ENCODE results near the gene L3MBTL1. TPM values are rescaled to one million over a fixed set of nuclear protein-coding genes. Genes with fewer than 3 reads are reported as not detected.

L3MBTL1 gene
- total and polyA plus RNA-seq, 2 donors (not counting 3 experiments of a cell fraction or from before 2014, with no cell fraction given), result 5.2 to 8.2 TPM

DNA sequence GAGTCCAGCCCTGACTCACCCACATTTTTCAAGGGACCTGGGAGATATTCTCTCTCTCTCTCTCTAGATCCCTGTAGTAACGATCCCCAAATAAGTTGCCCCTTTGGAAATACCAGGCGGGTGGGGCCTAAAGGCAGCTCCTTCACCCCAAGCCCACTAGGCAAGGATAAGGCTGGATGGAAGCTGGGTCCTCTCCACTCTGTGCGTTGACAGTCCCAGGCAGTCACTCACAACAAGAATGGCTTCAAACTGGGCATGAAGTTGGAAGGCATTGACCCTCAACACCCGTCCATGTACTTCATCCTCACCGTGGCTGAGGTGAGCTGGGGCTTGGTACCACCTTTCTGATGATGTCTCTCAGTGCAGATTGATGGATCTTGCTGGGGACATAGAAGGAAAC is 21.6 kb downstream of the L3MBTL1 start:
- Histone ChIP-seq H4K20me1 (replicated peaks; ENCODE audit: control insufficient read depth, extremely low read depth, insufficient read depth, low read length) (no peaks in the 10 kb centered on the region), H3K36me3 (ENCODE audit: control insufficient read depth in 2 of 2, extremely low read depth in 1 of 2, insufficient read depth in 2 of 2, low read length in 2 of 2) (no peaks in the 10 kb centered on the region), H3K9me3 (replicated peaks; ENCODE audit: control insufficient read depth, insufficient read depth, low read length) (no peaks in the 10 kb centered on the region), H3K27me3 (ENCODE audit: control insufficient read depth in 2 of 2, insufficient read depth in 2 of 2, low read length in 2 of 2) (no peaks in the 10 kb centered on the region), H3K4me2 (ENCODE audit: insufficient read depth, low read length) (no peak overlapping the region), H3K4me3 (replicated peaks in 1 of 3; ENCODE audit: insufficient read depth in 1 of 3, low read depth in 1 of 3, low read length in 3 of 3) (no peak overlapping the region), H3K9me1 (replicated peaks; ENCODE audit: control insufficient read depth, extremely low read depth, insufficient read depth, low read length) (no peaks in the 10 kb centered on the region), H3K27ac (ENCODE audit: insufficient read depth, low read depth, low read length) (no peak overlapping the region), H3K9ac (replicated peaks; ENCODE audit: extremely low read depth, insufficient read depth, low read length) (no peak overlapping the region), H3K4me1 (ENCODE audit: control insufficient read depth, extremely low read depth, insufficient read depth, low read length) (no peaks in the 10 kb centered on the region), H2AFZ (ENCODE audit: low read depth, low read length) (no peak overlapping the region), H3K79me2 (ENCODE audit: control insufficient read depth, insufficient read depth, low read length) (no peaks in the 10 kb centered on the region)
- POLR2A ChIA-PET, result no interaction called here
- intact Hi-C loops (cut with micrococcal nuclease) (no loop called here), dilution Hi-C loops (cut with MboI; ENCODE audit: extremely low pct_ligation_motif_present, low sequenced_read_pairs) (no loop called here)
- CTCF ChIA-PET, result interaction anchor here (0.6 to 6.9 kb wide), 5 partner anchors 9 to 219 kb away, joined by 3 to 48 read pairs (median 5); no protein-coding TSS in a partner anchor
- no peak for DNase-seq (ENCODE audit: low read depth, low spot score)
- TF ChIP-seq, protein P1, sequence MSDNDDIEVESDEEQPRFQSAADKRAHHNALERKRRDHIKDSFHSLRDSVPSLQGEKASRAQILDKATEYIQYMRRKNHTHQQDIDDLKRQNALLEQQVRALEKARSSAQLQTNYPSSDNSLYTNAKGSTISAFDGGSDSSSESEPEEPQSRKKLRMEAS (IDR thresholded peaks at IDR 0.05; ENCODE audit: insufficient read depth, insufficient read length), result no peak
- no peak for TF ChIP-seq JUN (IDR thresholded peaks at IDR 0.05; ENCODE audit: borderline replicate concordance, insufficient read depth, insufficient read length, low read depth)
- no peak for TF ChIP-seq EZH2 (IDR thresholded peaks at IDR 0.05; ENCODE audit: borderline replicate concordance, low read depth, low read length, severe bottlenecking)
- TF ChIP-seq, protein P2, sequence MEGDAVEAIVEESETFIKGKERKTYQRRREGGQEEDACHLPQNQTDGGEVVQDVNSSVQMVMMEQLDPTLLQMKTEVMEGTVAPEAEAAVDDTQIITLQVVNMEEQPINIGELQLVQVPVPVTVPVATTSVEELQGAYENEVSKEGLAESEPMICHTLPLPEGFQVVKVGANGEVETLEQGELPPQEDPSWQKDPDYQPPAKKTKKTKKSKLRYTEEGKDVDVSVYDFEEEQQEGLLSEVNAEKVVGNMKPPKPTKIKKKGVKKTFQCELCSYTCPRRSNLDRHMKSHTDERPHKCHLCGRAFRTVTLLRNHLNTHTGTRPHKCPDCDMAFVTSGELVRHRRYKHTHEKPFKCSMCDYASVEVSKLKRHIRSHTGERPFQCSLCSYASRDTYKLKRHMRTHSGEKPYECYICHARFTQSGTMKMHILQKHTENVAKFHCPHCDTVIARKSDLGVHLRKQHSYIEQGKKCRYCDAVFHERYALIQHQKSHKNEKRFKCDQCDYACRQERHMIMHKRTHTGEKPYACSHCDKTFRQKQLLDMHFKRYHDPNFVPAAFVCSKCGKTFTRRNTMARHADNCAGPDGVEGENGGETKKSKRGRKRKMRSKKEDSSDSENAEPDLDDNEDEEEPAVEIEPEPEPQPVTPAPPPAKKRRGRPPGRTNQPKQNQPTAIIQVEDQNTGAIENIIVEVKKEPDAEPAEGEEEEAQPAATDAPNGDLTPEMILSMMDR (IDR thresholded peaks at IDR 0.05; ENCODE audit: extremely low read depth in 1 of 2, insufficient read depth in 1 of 2, low read depth in 1 of 2, low read length in 2 of 2), result no peak
- no peak for TF ChIP-seq FOS (IDR thresholded peaks at IDR 0.05; ENCODE audit: borderline replicate concordance, insufficient read depth, low read length)
- TF ChIP-seq POLR2AphosphoS5 (IDR thresholded peaks at IDR 0.05; ENCODE audit: insufficient read depth, low read depth, low read length), result no peak
- TF ChIP-seq GATA2 (IDR thresholded peaks at IDR 0.05; ENCODE audit: insufficient read depth, insufficient read length, low read depth, low read length), result no peak
- TF ChIP-seq POLR2A (IDR thresholded peaks at IDR 0.05; ENCODE audit: low read depth, low read length), result no peak
- TF ChIP-seq MYC (IDR thresholded peaks at IDR 0.05; ENCODE audit: low read depth, low read length), result no peak
- BruUV-seq (replicated peaks), result no TSS peak
- no peak for FAIRE-seq
